Mesendoderm (in vitro differentiated cells): Measurements from ENCODE around the gene LONP2.
"Not testable (repeated sequence)": the region's sequence is repeated elsewhere in the genome, so short reads cannot be mapped to it uniquely, and the experiment has no call there.

Source experiments
- DNase-seq: peaks from one replicate; pipeline ENCODE4 v3.0.0; 2013
- H2AK5ac ChIP-seq: 2 replicates; pipeline ENCODE4 v1.6.1; 2013; ENCODE audit warnings: low read length, inconsistent platforms
- H2BK120ac ChIP-seq: 2 replicates; pipeline ENCODE4 v1.6.1; 2013; ENCODE audit warnings: low read depth, mild to moderate bottlenecking, low read length, moderate library complexity, mixed read lengths
- H2BK15ac ChIP-seq: replicated peaks from 2 replicates; pipeline ENCODE4 v1.6.1; 2013; ENCODE audit warnings: low read depth, mild to moderate bottlenecking, moderate library complexity
- H2BK5ac ChIP-seq: 2 replicates; pipeline ENCODE4 v1.6.1; 2013; ENCODE audit warnings: low read length, inconsistent platforms
- H3K18ac ChIP-seq: 2 replicates; pipeline ENCODE4 v1.6.1; 2013; ENCODE audit warnings: mild to moderate bottlenecking, low read length, mixed read lengths
- H3K23ac ChIP-seq: one replicate; pipeline ENCODE4 v1.6.1; 2013; ENCODE audit warnings: low read length
- H3K27ac ChIP-seq: 2 replicates; pipeline ENCODE4 v1.5.1; 2013; ENCODE audit warnings: low read depth, mild to moderate bottlenecking, inconsistent platforms, low read length, moderate library complexity
- H3K27me3 ChIP-seq: 2 replicates; pipeline ENCODE4 v1.6.1; 2013; ENCODE audit warnings: low read length, control low read depth, mild to moderate bottlenecking, inconsistent platforms; ENCODE audit not compliant: insufficient read depth, poor library complexity
- H3K36me3 ChIP-seq: 2 replicates; pipeline ENCODE4 v1.6.1; 2013; ENCODE audit warnings: low read length, inconsistent platforms; ENCODE audit not compliant: control insufficient read depth, insufficient read depth
- H3K4ac ChIP-seq: one replicate; pipeline ENCODE4 v1.6.1; 2013; ENCODE audit warnings: low read depth, mild to moderate bottlenecking, low read length, moderate library complexity
- H3K4me1 ChIP-seq: 2 replicates; pipeline ENCODE4 v1.6.1; 2013; ENCODE audit warnings: low read depth, low read length, inconsistent platforms; ENCODE audit not compliant: control insufficient read depth
- H3K4me2 ChIP-seq: 2 replicates; pipeline ENCODE4 v1.6.1; 2013; ENCODE audit warnings: low read length
- H3K4me3 ChIP-seq: 2 replicates; pipeline ENCODE4 v1.5.1; 2013; ENCODE audit warnings: mild to moderate bottlenecking, low read length
- H3K56ac ChIP-seq: one replicate; pipeline ENCODE4 v1.6.1; 2013; ENCODE audit warnings: low read length
- H3K79me1 ChIP-seq: 2 replicates; pipeline ENCODE4 v1.6.1; 2013; ENCODE audit warnings: low read length, inconsistent platforms
- H3K79me2 ChIP-seq: 2 replicates; pipeline ENCODE4 v1.6.1; 2013; ENCODE audit warnings: mild to moderate bottlenecking, low read length; ENCODE audit not compliant: control insufficient read depth, insufficient read depth
- H3K9ac ChIP-seq: 2 replicates; pipeline ENCODE4 v1.6.1; 2013; ENCODE audit warnings: low read length, inconsistent platforms
- H4K5ac ChIP-seq: one replicate; pipeline ENCODE4 v1.6.1; 2013; ENCODE audit warnings: low read length
- H4K8ac ChIP-seq: one replicate; pipeline ENCODE4 v1.6.1; 2013; ENCODE audit warnings: low read depth, mild to moderate bottlenecking, control low read depth, low read length, moderate library complexity
- WGBS: extraction: QIAGEN DNeasy Blood & Tissue Kit; methylation state at CpG from one replicate; pipeline ENCODE4 v1.1.7; 2013; ENCODE audit warnings: low lambda C conversion rate, missing lambda C conversion rate; ENCODE audit not compliant: insufficient coverage; ENCODE audit errors: extremely low coverage; 5-methylcytosine and 5-hydroxymethylcytosine counted together

The LONP2 gene

DNA sequence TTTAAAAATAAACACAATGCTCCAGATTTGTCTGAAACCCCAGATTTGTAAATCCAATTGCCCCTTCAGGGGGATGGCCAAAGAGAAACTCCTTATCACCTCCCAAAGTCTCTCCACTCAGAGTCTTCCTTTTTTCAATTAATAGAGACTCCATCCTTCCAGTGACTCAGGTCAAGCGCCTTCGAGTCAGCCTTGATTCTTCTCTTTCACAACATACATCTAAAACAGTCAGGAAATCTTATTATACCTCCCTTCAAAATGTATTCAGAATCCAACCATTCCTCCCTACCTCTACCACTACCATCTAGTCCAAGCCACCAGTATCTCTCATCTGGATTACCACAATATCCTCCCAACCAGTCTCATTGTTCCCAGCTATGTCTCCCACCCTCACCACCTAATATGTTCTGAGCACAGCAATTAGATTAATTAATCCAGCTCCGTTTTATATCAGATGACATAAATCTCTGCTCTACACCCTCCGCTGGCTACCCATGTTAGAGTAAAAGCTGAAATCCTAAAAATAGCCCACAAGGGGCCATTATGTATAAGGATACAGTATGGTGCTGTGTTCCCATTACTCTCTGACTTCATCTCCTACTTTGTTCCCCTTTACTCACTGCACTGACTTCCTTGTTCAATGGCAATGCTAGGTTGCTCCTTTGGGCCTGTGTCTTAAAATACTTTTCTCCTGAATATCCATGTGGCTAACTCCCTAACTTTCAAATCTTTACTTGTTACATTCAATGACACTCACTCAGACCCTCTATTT, 129.3 kb downstream of the LONP2 start:
- Histone ChIP-seq H3K4me2 (no peak overlapping the region), H2AK5ac (no peak overlapping the region), H3K79me1 (peaks cover 3% of the 10 kb centered on the region), H3K79me2 (peaks cover 79% of the 10 kb centered on the region), H3K27ac (no peak overlapping the region), H2BK5ac (no peak overlapping the region), H2BK15ac (no peak overlapping the region), H3K36me3 (no peaks in the 10 kb centered on the region), H3K56ac (no peak overlapping the region), H3K4me3 (no peak overlapping the region), H3K27me3 (no peaks in the 10 kb centered on the region), H3K4ac (no peak overlapping the region), H2BK120ac (no peak overlapping the region), H4K8ac (no peak overlapping the region), H4K5ac (no peak overlapping the region), H3K4me1 (peaks cover 5% of the 10 kb centered on the region), H3K23ac (no peak overlapping the region), H3K18ac (no peak overlapping the region), H3K9ac (no peak overlapping the region)
- no peak for DNase-seq
- WGBS: no CpG with 5 or more reads among the region's 4 CpGs

DNA sequence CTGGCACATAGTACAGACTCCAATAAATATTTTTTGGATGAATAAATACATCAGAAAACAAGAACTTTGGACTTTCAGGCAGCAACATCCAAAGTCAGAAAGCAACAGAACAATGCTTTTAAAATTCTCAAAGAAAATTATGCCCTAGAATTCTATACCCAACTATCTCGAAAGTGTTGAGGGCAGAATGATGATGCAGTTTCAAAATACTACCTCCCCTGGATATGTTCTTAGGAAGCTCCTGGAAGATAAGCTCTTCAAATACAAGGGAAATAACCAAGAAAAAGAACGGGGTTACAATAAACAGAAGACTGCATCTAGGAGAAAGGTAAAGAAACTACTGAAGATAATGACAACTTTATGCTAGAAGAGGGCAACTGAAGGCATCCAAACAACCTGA, 130.2 kb downstream of the LONP2 start:
- Histone ChIP-seq H3K4ac (no peak overlapping the region), H3K27ac (no peak overlapping the region), H3K18ac (no peak overlapping the region), H2BK120ac (no peak overlapping the region), H3K36me3 (no peaks in the 10 kb centered on the region), H3K4me2 (no peak overlapping the region), H3K9ac (no peak overlapping the region), H3K4me3 (no peak overlapping the region), H3K27me3 (no peaks in the 10 kb centered on the region), H4K8ac (no peak overlapping the region), H4K5ac (no peak overlapping the region), H2BK15ac (no peak overlapping the region), H3K79me1 (peaks cover 4% of the 10 kb centered on the region), H3K23ac (no peak overlapping the region), H2AK5ac (no peak overlapping the region), H2BK5ac (no peak overlapping the region), H3K79me2 (peaks cover 83% of the 10 kb centered on the region), H3K4me1 (peaks cover 5% of the 10 kb centered on the region), H3K56ac (no peak overlapping the region)
- no peak for DNase-seq
- WGBS: no CpG with 5 or more reads among the region's 2 CpGs

DNA sequence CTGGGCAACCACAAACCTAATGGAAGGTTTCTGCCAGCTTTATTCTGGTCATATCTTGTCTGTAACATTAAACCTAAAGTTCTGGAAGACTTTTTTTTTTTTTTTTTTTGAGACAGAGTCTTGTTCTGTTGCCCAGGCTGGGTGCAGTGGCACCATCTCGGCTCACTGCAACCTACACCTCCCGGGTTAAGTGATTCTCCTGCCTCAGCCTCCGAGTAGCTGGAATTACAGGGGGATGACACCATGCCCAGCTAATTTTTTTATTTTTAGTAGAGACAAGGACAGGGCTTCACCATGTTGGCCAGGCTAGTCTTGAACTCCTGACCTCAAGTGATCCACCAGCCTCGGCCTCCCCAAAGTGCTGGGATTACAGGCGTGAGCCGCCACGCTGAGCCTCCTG, 133.2 kb downstream of the LONP2 start:
- H3K36me3 ChIP-seq, H3K79me1 ChIP-seq, H3K18ac ChIP-seq, H4K8ac ChIP-seq, H3K56ac ChIP-seq, H2BK120ac ChIP-seq, H2BK15ac ChIP-seq, H3K23ac ChIP-seq, H3K27me3 ChIP-seq, DNase-seq, H3K4ac ChIP-seq, H2BK5ac ChIP-seq, H3K4me1 ChIP-seq, H4K5ac ChIP-seq, H3K4me3 ChIP-seq, H2AK5ac ChIP-seq, H3K4me2 ChIP-seq, H3K27ac ChIP-seq, H3K9ac ChIP-seq: not testable (repeated sequence)
- H3K79me2 ChIP-seq: peaks cover 92% of the 10 kb centered on the region
- WGBS: no CpG with 5 or more reads among the region's 7 CpGs

DNA sequence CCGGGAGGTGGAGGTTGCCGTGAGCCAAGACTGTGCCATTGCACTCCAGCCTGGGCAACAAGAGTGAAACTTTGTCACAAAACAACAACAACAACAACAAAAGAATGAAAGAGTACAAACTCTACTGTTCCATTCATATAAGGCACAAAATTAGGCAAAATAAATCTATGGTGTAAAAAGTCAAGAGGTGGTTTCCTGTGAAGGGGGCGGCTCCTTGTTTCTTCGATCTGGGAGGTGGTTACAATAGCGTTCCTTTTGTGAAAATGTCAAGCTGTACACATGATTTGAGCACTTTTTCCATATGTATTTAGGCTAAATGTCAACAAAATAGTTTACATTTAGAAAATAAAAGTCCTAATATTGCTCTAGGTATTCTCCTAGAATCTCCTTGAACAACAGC, 134.2 kb downstream of the LONP2 start:
- H3K18ac ChIP-seq: no peak overlapping the region
- peaks cover 9% of the 10 kb centered on the region for H3K4me1 ChIP-seq
- H2AK5ac ChIP-seq: no peak overlapping the region
- WGBS: no CpG with 5 or more reads among the region's 5 CpGs
- DNase-seq: no peak
- no peak overlapping the region for H3K4me3 ChIP-seq
- H2BK5ac ChIP-seq: no peak overlapping the region
- H2BK15ac ChIP-seq: no peak overlapping the region
- H3K36me3 ChIP-seq: no peaks in the 10 kb centered on the region
- no peak overlapping the region for H3K27ac ChIP-seq
- no peak overlapping the region for H4K5ac ChIP-seq
- H3K9ac ChIP-seq: no peak overlapping the region
- peaks cover 87% of the 10 kb centered on the region for H3K79me2 ChIP-seq
- H2BK120ac ChIP-seq: no peak overlapping the region
- H3K23ac ChIP-seq: no peak overlapping the region
- no peaks in the 10 kb centered on the region for H3K27me3 ChIP-seq
- no peak overlapping the region for H3K56ac ChIP-seq
- H4K8ac ChIP-seq: no peak overlapping the region
- no peak overlapping the region for H3K4me2 ChIP-seq
- no peak overlapping the region for H3K4ac ChIP-seq
- peaks cover 4% of the 10 kb centered on the region for H3K79me1 ChIP-seq

DNA sequence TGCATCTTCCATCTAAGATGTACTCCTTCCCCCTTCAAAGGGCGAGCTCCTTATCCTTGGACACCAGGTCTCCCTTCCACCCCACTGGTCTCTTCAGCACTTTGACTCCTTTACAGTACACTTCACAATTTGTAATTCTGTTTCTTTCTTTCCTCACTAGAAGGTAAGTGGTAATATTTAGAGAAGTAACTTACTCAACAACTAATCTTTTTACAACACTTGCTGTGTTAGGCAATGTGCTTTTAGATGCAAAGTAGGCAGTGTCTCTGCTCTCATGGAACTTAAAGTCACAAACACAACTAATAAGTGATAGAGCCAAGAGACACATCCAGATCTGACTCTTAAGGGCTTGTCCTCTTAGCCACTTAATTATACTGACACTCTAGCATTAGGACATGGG, 134.7 kb downstream of the LONP2 start:
- Histone ChIP-seq H2BK120ac (no peak overlapping the region), H3K4me3 (no peak overlapping the region), H3K27ac (no peak overlapping the region), H2BK15ac (no peak overlapping the region), H3K79me2 (peaks cover 87% of the 10 kb centered on the region), H3K23ac (no peak overlapping the region), H3K27me3 (no peaks in the 10 kb centered on the region), H3K56ac (no peak overlapping the region), H3K9ac (no peak overlapping the region), H4K8ac (no peak overlapping the region), H2BK5ac (no peak overlapping the region), H3K4me2 (no peak overlapping the region), H3K36me3 (no peaks in the 10 kb centered on the region), H4K5ac (no peak overlapping the region), H3K4me1 (peaks cover 4% of the 10 kb centered on the region), H3K4ac (no peak overlapping the region), H2AK5ac (no peak overlapping the region), H3K18ac (no peak overlapping the region), H3K79me1 (peaks cover 2% of the 10 kb centered on the region)
- DNase-seq: no peak
- no CpG with 5 or more reads among the region's 1 CpG for WGBS

DNA sequence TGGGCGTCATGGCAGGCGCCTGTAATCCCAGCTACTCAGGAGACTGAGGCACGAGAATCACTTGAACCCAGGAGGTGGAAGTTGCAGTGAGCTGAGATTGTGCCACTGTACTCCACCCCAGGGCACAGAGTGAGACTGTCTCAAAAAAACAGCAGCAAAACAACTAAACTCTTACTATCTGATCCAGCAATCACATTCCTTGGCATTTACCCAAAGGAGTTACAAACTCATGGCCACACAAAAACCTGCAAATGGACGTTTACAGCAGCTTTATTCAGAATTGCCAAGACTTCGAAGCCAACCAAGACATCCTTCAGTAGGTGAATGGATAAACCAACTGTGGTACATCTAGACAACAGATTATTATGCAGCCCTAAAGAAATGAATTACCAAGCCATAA, 137.1 kb downstream of the LONP2 start:
- Histone ChIP-seq H3K36me3 (no peaks in the 10 kb centered on the region), H3K4ac (no peak overlapping the region), H3K4me3 (no peak overlapping the region), H3K23ac (no peak overlapping the region), H3K27ac (no peak overlapping the region), H3K18ac (no peak overlapping the region), H3K56ac (no peak overlapping the region), H3K79me2 (peaks cover 73% of the 10 kb centered on the region), H3K9ac (no peak overlapping the region), H3K79me1 (peaks cover 2% of the 10 kb centered on the region), H2AK5ac (no peak overlapping the region), H3K4me2 (no peak overlapping the region), H4K5ac (no peak overlapping the region), H2BK120ac (no peak overlapping the region), H4K8ac (no peak overlapping the region), H2BK15ac (no peak overlapping the region), H3K4me1 (peaks cover 4% of the 10 kb centered on the region), H2BK5ac (no peak overlapping the region), H3K27me3 (no peaks in the 10 kb centered on the region)
- WGBS: no CpG with 5 or more reads among the region's 5 CpGs
- no peak for DNase-seq
